ENCODE results near the gene DDB1. TPM values are rescaled to one million over a fixed set of nuclear protein-coding genes. Genes with fewer than 3 reads are reported as not detected.

DDB1 gene
- total RNA-seq, 2 donors from 2014 or later: 154 to 189 TPM

DNA sequence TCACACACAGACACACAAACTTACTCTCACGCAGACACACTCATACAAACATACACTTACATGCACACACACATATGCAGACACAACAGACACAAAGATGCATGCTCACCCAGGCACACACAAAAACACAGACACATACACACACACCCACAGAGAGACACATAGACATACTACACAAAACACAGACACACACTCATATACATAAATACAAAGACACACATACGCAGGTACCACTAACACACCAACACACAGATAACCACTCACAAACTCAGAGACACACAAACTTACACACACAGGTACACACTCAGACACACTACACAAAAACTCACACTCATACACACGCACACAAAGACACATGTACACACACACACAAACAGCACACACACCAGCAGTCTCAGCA, 60.2 kb downstream of the DDB1 start:
- Histone ChIP-seq H3K4me3 (no peak overlapping the region), H3K27me3 (no peaks in the 10 kb centered on the region), H3K4me1 (no peaks in the 10 kb centered on the region), H3K27ac (no peak overlapping the region), H3K9me3 (no peaks in the 10 kb centered on the region), H3K36me3 (no peaks in the 10 kb centered on the region), H3K9ac (ENCODE audit: low read depth in 2 of 2, low read length in 2 of 2) (no peak overlapping the region)
- no peak for DNase-seq
- intact Hi-C loops (cut with DNase I): no loop called here
- TF ChIP-seq, protein P1, sequence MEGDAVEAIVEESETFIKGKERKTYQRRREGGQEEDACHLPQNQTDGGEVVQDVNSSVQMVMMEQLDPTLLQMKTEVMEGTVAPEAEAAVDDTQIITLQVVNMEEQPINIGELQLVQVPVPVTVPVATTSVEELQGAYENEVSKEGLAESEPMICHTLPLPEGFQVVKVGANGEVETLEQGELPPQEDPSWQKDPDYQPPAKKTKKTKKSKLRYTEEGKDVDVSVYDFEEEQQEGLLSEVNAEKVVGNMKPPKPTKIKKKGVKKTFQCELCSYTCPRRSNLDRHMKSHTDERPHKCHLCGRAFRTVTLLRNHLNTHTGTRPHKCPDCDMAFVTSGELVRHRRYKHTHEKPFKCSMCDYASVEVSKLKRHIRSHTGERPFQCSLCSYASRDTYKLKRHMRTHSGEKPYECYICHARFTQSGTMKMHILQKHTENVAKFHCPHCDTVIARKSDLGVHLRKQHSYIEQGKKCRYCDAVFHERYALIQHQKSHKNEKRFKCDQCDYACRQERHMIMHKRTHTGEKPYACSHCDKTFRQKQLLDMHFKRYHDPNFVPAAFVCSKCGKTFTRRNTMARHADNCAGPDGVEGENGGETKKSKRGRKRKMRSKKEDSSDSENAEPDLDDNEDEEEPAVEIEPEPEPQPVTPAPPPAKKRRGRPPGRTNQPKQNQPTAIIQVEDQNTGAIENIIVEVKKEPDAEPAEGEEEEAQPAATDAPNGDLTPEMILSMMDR (IDR thresholded peaks at IDR 0.05): no peak

DNA sequence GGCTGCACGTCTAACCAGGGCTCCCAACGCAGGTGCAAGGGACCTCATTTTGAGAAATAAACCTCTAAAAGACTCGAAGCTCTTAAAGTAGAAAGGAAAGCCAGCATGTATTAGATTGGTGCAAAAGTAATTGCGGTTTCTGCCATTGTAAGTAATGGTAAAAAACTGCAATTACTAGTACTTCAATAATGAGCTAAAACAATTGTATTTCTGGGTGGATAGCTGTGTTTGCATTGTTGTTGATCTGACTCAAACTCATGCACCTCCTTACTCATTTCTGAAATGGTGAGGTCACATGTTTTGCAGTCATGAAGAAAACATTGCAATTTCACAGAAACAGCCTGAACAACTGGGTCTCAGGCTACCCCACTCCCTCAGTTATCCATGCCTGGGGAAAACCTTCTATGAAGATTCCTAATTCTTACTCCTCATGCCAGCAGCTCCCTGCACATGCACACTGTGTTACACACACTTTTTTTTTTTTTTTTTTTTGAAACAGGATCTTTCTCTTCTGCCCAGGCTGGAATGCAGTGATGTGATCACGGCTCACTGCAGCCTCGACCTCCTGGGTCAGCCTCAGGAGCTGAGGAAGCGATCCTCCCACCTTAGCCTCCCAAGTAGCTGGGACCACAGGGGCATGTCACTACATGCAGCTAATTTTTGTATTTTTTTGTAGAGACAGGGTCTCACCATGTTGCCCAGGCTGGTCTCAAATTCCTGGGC, 62.4 kb downstream of the DDB1 start:
- Histone ChIP-seq H3K4me1 (no peaks in the 10 kb centered on the region), H3K36me3 (no peaks in the 10 kb centered on the region), H3K9ac (ENCODE audit: low read depth in 2 of 2, low read length in 2 of 2) (no peak overlapping the region), H3K4me3 (no peak overlapping the region), H3K27me3 (no peaks in the 10 kb centered on the region), H3K27ac (no peak overlapping the region), H3K9me3 (no peaks in the 10 kb centered on the region)
- intact Hi-C loops (cut with DNase I): no loop called here
- TF ChIP-seq, protein P1 (IDR thresholded peaks at IDR 0.05): no peak
- no peak for DNase-seq

DNA sequence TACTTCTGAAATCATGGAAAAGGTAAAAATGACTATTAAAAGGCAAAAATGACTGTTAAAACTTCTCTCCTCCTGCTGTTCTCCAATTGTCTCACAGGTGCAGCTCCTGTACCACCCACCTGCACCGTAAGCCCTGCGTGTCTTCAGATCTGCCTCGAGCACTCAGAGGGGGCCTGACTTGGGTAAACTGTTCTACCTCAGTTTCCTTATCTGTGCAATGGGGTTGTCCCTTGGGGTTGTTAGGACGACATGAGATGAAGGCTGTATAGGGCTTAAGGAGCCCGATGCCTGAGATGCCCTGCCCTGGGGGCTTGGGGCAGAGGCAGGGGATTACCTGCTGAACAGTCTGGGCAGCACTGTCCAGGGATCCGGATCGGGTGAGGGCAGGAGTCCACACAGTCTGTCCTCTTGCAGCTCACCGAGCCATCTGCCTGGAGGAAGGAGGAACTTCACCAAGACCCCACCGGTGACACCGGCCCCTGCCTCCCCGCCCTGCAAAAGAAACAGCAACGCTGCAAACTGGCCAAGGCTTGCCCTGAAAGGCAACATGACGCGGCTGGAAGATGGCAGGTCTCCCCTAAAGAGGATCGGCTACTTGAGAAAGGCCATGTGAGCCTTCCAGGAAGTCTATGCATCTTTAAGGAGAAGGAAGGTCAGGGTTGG, 64.2 kb downstream of the DDB1 start:
- intact Hi-C loops (cut with DNase I): no loop called here
- H3K27ac ChIP-seq: no peak overlapping the region

DNA sequence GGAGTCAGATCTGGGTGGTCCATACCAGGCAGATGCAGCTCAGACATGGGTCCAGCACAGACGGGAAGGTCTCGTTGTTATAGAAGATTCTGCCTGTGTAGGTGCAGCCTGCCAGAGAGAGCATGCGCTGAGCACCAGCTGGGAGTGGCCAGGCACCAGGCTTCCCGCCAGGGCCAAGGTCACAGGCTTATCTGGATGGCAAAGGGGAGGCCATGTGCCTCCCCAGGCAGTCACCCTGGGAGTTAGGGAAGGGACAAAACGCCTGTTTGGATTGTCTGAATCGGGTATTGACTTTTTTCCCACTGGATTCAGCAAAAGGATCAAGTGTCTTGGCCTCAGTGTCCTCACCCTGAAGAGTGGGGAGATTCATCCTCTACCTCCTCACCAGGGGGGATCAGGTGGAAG, 65.5 kb downstream of the DDB1 start:
- Histone ChIP-seq H3K9ac (ENCODE audit: low read depth in 2 of 2, low read length in 2 of 2) (no peak overlapping the region), H3K4me3 (no peak overlapping the region), H3K27me3 (no peaks in the 10 kb centered on the region), H3K36me3 (no peaks in the 10 kb centered on the region), H3K9me3 (no peaks in the 10 kb centered on the region), H3K27ac (no peak overlapping the region), H3K4me1 (no peaks in the 10 kb centered on the region)
- peak; percentile 52 for DNase-seq
- TF ChIP-seq, protein P1 (IDR thresholded peaks at IDR 0.05): no peak
- intact Hi-C loops (cut with DNase I): no loop called here

More for the DNA sequence above, 64.2 kb downstream of the DDB1 start:
- no peak for DNase-seq
- Histone ChIP-seq H3K27me3 (no peaks in the 10 kb centered on the region), H3K9me3 (no peaks in the 10 kb centered on the region), H3K36me3 (no peaks in the 10 kb centered on the region), H3K4me3 (no peak overlapping the region), H3K9ac (ENCODE audit: low read depth in 2 of 2, low read length in 2 of 2) (no peak overlapping the region), H3K4me1 (no peaks in the 10 kb centered on the region)
- TF ChIP-seq, protein P1 (IDR thresholded peaks at IDR 0.05): no peak

DNA sequence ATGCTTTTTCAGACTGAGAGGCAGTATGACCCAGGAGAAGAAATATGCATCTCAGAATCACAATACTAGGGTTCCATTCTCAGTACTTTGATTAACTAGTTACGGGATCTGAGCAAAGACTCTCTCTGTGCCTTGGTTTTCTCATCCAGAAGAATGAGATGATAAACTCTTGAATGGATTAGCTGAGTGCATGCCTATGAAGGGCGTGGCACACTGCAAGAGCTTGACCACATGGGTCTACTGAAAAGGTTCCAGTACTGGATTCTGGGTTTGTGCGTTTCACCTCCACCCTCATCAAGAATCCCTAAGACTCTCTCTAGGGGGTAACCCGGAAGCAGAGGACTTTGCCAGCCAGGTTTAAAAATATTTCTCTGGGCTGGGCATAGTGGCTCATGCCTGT, 66.3 kb downstream of the DDB1 start:
- TF ChIP-seq, protein P1 (IDR thresholded peaks at IDR 0.05): no peak
- no peaks in the 10 kb centered on the region for H3K36me3 ChIP-seq
- intact Hi-C loops (cut with DNase I): no loop called here
- no peak overlapping the region for H3K27ac ChIP-seq
- H3K9me3 ChIP-seq: no peaks in the 10 kb centered on the region
- H3K9ac ChIP-seq (ENCODE audit: low read depth in 2 of 2, low read length in 2 of 2): no peak overlapping the region
- H3K27me3 ChIP-seq: no peaks in the 10 kb centered on the region
- no peaks in the 10 kb centered on the region for H3K4me1 ChIP-seq
- H3K4me3 ChIP-seq: no peak overlapping the region
- no peak for DNase-seq
